HUES6 (cell line): Measurements from ENCODE around the gene EPHA7.

Source experiments
- H3K27ac ChIP-seq: 2 replicates; pipeline ENCODE4 v1.7.0; 2013; ENCODE audit warnings: low read depth, mild to moderate bottlenecking, low read length, inconsistent platforms
- H3K27me3 ChIP-seq: 2 replicates; pipeline ENCODE4 v1.6.1; 2013; ENCODE audit warnings: low read length; ENCODE audit not compliant: control insufficient read depth, insufficient read depth
- H3K36me3 ChIP-seq: 2 replicates; pipeline ENCODE4 v1.6.1; 2013; ENCODE audit warnings: low read length; ENCODE audit not compliant: control insufficient read depth, insufficient read depth
- H3K4me1 ChIP-seq: 2 replicates; pipeline ENCODE4 v1.6.1; 2013; ENCODE audit warnings: low read length; ENCODE audit not compliant: control insufficient read depth, insufficient read depth
- H3K4me3 ChIP-seq: 2 replicates; pipeline ENCODE4 v1.5.1; 2013; ENCODE audit warnings: low read depth, low read length
- H3K9ac ChIP-seq: one replicate; pipeline ENCODE4 v1.6.1; 2013; ENCODE audit warnings: mild to moderate bottlenecking, low read length
- H3K9me3 ChIP-seq: 2 replicates; pipeline ENCODE4 v1.6.1; 2013; ENCODE audit warnings: low read depth, low read length; ENCODE audit not compliant: control insufficient read depth, insufficient read depth

Gene EPHA7

GRCh38 chr6:93418408-93419303 lies 703 bp downstream of the EPHA7 start:
- Histone ChIP-seq H3K36me3 (no peaks in the 10 kb centered on the region), H3K9me3 (no peaks in the 10 kb centered on the region), H3K27ac (peak overlapping the region; percentile 39; the same call in 1 of the 2 replicates), H3K9ac (peak overlapping the region; percentile 77), H3K4me3 (peak overlapping the region; percentile 94), H3K4me1 (peaks cover 4% of the 10 kb centered on the region; the same call in 1 of the 2 replicates), H3K27me3 (peaks cover 26% of the 10 kb centered on the region)

- H3K27ac ChIP-seq: no peak overlapping the region
- H3K4me3 ChIP-seq: peak overlapping the region; percentile 94
Measured at GRCh38 chr6:93418033-93418407, 1.3 kb downstream of the EPHA7 start.

DNA sequence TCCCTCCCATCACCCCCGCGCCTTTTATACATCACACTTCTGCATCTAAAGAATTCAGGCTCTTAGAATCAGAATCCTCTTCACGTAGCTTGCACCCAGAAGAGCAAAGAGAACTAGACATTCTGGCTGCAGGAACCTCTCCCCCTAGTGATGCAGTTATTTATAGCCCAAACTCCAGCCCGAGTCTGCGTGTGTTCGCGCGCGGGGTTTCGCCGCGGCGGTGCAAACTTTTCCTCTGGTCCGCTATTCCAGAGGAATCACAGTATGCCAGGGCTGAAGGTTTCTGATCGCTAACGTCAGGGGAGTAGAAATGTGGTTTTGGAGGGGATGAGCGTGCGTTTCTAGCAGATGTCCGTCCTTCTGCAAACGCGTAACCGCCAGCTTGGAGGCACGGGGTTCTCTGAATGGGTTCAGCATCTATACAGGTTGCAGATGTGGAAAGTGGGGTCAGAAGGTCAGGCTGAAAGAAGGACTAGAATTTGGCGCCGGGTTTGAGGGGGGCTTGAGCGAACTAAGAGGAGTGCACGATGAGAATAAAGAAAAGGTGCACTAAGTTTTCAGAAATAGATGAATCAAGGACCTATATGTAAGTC lies 1.8 kb downstream of the EPHA7 start:
- Histone ChIP-seq H3K4me1 (peaks cover 4% of the 10 kb centered on the region; the same call in 1 of the 2 replicates), H3K36me3 (no peaks in the 10 kb centered on the region), H3K4me3 (peak overlapping the region; percentile 94), H3K9me3 (no peaks in the 10 kb centered on the region), H3K27me3 (peaks cover 26% of the 10 kb centered on the region), H3K27ac (no peak overlapping the region), H3K9ac (peak overlapping the region; percentile 77)

More at GRCh38 chr6:93418033-93418407, 1.3 kb downstream of the EPHA7 start:
- Histone ChIP-seq H3K36me3 (no peaks in the 10 kb centered on the region), H3K9me3 (no peaks in the 10 kb centered on the region), H3K27me3 (peaks cover 26% of the 10 kb centered on the region), H3K9ac (peak overlapping the region; percentile 77), H3K4me1 (peaks cover 4% of the 10 kb centered on the region; the same call in 1 of the 2 replicates)

DNA sequence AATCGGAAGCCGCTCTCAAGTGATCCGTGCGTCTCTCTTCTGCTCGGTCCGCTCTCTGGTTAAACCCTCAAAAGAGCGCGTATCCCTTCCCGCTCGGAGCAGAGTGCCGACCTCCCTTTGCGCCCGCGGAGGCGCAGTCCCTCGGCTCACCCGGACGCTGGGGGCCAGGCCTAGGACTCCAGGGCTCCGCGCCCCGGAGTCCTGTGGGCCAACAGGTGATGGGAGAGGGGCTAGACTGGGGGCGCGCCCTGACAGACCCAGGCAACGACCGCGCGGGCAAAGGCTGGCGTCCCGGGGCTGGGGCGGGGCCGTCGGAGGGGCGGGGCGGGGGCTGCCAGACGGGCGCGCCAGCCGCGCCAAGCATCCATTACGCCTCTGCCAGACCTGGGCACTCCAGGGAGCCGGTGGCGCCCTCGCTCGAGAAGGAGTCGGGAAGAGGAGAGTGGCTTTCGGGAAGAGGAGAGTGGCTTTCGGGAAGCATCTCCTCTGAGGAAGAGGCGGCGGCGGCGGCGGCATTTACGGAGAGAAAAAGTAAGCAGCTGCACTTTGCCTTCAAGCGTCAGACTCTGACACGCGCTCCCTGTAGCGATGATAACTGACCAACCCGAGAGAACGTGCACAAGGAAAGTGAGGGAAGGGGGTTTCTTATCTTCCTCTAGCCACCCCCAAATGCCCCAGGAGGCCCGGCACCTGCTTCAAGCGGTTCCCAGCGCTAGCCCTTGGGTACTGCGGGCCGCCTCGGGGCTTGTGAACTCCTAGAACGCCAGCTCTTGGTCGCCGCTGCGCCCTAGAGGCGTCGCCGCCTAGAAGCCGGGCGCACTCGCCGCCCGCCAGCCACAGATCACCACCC lies 2.6 kb downstream of the EPHA7 start:
- Histone ChIP-seq H3K36me3 (no peaks in the 10 kb centered on the region), H3K27me3 (peaks cover 26% of the 10 kb centered on the region), H3K4me3 (peak overlapping the region; percentile 94), H3K9ac (peak overlapping the region; percentile 77), H3K27ac (no peak overlapping the region), H3K4me1 (peaks cover 4% of the 10 kb centered on the region; the same call in 1 of the 2 replicates), H3K9me3 (no peaks in the 10 kb centered on the region)

DNA sequence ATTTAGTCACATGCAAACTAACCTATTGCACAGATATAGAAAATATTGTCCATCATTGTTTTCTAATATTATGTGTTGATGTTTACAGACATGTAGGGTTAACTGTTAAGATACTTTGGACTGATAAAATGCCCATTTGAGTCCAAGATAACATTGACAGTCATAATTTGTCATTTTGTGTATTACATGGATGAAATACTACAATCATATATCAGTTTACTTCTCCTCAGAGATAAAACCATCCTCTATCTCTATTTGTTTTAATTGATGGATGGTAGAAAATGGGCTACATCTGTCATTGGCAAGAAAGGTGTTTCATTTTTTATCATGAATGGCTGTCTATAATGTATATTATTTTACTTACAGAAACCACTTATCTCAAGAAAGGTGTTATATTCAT lies 6.2 kb downstream of the EPHA7 start:
- no peak overlapping the region for H3K27ac ChIP-seq
- H3K36me3 ChIP-seq: peaks cover 6% of the 10 kb centered on the region; the same call in 1 of the 2 replicates
- H3K9ac ChIP-seq: no peak overlapping the region
- H3K27me3 ChIP-seq: peaks cover 24% of the 10 kb centered on the region
- no peaks in the 10 kb centered on the region for H3K9me3 ChIP-seq
- peaks cover 4% of the 10 kb centered on the region; the same call in 1 of the 2 replicates for H3K4me1 ChIP-seq
- no peak overlapping the region for H3K4me3 ChIP-seq

DNA sequence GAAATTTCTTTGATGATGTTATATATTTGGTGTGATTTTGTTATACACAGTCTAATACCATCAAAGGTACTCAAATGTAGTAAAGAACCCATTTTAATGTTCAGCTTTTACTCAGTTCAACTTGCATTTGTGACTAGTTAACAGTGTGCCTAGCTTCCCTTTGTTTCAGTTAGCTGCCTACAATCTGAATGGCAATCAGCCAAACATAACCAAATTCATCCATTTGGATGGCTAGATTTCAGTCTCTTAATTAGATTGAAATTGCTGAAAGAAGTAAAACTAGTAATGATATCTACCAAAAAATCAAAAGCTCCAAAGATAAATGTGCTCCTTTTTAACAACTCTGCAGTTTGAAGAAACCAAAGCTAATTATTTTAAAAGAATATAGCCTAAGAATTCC lies 6.9 kb downstream of the EPHA7 start:
- H3K4me1 ChIP-seq: no peaks in the 10 kb centered on the region
- peaks cover 6% of the 10 kb centered on the region; the same call in 1 of the 2 replicates for H3K36me3 ChIP-seq
- H3K27ac ChIP-seq: no peak overlapping the region
- H3K4me3 ChIP-seq: no peak overlapping the region
- peaks cover 16% of the 10 kb centered on the region for H3K27me3 ChIP-seq
- H3K9me3 ChIP-seq: no peaks in the 10 kb centered on the region
- no peak overlapping the region for H3K9ac ChIP-seq

DNA sequence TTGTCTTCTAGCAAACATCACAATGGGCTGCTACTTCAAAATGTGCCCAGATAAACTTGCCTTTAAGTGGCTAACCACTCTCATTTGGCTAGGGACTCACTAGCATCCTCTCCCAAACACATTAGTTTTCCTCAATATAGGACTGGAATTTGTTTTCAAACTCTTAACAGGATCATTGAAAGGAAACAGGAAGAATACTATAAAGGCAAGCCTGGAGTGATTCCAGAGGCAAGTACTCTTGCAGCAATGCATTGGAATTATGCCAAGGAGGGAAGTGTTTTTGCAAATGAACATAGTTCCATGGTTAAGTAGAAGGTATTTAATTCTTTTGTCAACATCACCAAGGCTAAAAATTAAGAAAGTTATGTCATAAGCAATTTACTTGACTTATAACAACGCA lies 12.2 kb downstream of the EPHA7 start:
- H3K27me3 ChIP-seq: no peaks in the 10 kb centered on the region
- peaks cover 6% of the 10 kb centered on the region; the same call in 1 of the 2 replicates for H3K36me3 ChIP-seq
- H3K27ac ChIP-seq: no peak overlapping the region
- 0 out of 2 replicates have a peak, but pooled peaks cover 4% of the 10 kb centered on the region for H3K4me1 ChIP-seq
- no peak overlapping the region for H3K4me3 ChIP-seq
- no peaks in the 10 kb centered on the region for H3K9me3 ChIP-seq
- no peak overlapping the region for H3K9ac ChIP-seq

- Histone ChIP-seq H3K9me3 (no peaks in the 10 kb centered on the region), H3K27ac (no peak overlapping the region), H3K4me3 (no peak overlapping the region), H3K9ac (no peak overlapping the region), H3K4me1 (0 out of 2 replicates have a peak, but pooled peaks cover 4% of the 10 kb centered on the region), H3K27me3 (no peaks in the 10 kb centered on the region), H3K36me3 (no peaks in the 10 kb centered on the region)
Measured at GRCh38 chr6:93403390-93403789, 16.0 kb downstream of the EPHA7 start.

DNA sequence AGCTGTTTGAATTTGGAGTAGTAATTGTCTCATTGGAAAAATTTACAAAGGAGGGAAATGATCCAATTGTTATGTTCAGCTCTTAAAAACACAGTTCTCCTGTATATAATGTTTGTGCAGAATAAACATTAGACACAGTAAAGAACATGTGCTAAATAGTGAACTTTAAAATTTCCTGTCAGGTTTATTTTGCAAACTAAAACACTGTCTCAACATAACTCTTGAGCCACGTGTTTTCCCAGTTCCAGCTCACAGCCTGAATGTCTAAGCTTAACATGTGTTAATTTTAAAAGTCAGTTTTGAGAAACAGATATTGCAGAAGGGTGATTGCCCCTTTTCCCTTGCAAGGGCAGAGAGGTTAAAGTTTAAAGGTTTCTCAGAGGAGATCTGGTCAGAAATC lies 20.6 kb downstream of the EPHA7 start:
- no peaks in the 10 kb centered on the region for H3K36me3 ChIP-seq
- H3K27ac ChIP-seq: no peak overlapping the region
- no peaks in the 10 kb centered on the region for H3K27me3 ChIP-seq
- no peak overlapping the region for H3K9ac ChIP-seq
- no peaks in the 10 kb centered on the region for H3K9me3 ChIP-seq
- H3K4me1 ChIP-seq: peaks cover 4% of the 10 kb centered on the region; the same call in 1 of the 2 replicates
- H3K4me3 ChIP-seq: no peak overlapping the region

DNA sequence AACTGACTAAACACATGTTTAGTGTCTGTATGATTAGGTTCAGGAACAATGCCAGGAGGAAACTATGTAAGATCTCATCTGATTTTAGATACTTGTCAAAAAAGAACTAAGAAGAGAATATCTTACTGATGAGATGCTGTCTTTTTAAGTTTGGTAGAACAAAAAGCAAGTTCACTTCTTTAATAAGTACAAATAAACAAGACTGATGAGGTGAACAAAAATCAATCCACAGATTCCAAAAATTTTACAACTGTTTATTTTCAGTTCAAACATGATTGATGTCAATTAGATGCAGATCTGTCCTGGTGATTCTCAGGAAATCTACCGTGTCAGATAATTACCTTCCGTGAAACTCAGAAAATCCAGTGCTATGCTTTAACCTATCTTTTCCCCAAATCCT lies 24.9 kb downstream of the EPHA7 start:
- no peaks in the 10 kb centered on the region for H3K27me3 ChIP-seq
- H3K36me3 ChIP-seq: no peaks in the 10 kb centered on the region
- no peaks in the 10 kb centered on the region; the same call in 1 of the 2 replicates for H3K4me1 ChIP-seq
- H3K9me3 ChIP-seq: no peaks in the 10 kb centered on the region
- no peak overlapping the region for H3K27ac ChIP-seq
- H3K9ac ChIP-seq: no peak overlapping the region
- H3K4me3 ChIP-seq: no peak overlapping the region
